WERI-Rb-1 (cell line): ENCODE measurements around the gene SGK1.

Experiments used
- DNase-seq: peaks from one replicate; pipeline ENCODE4 v3.0.0-alpha.2; 2020
- H3K27ac ChIP-seq: fragments of 250-450 bp; sonication (Bioruptor Pico); 2 replicates; pipeline ENCODE4 v1.5.1; 2020; ENCODE audit warnings: mild to moderate bottlenecking, moderate library complexity
- H3K27me3 ChIP-seq: fragments of 250-450 bp; sonication (Bioruptor Pico); 2 replicates; pipeline ENCODE4 v1.5.1; 2021; ENCODE audit warnings: mild to moderate bottlenecking, low read depth, moderate library complexity; ENCODE audit not compliant: insufficient read depth, severe bottlenecking
- H3K36me3 ChIP-seq: fragments of 250-450 bp; sonication (Bioruptor Pico); 2 replicates; pipeline ENCODE4 v1.5.1; 2020; ENCODE audit warnings: mild to moderate bottlenecking, moderate library complexity
- H3K4me3 ChIP-seq: 2 replicates; pipeline ENCODE4 v1.5.1; 2011; ENCODE audit warnings: low read depth, mild to moderate bottlenecking, control low read depth, low read length
- H3K9me3 ChIP-seq: fragments of 250-450 bp; sonication (Bioruptor Pico); 2 replicates; pipeline ENCODE4 v1.5.1; 2021; ENCODE audit warnings: mild to moderate bottlenecking, moderate library complexity; ENCODE audit not compliant: severe bottlenecking
- CTCF ChIP-seq: IDR thresholded peaks from 2 replicates; pipeline ENCODE4 v1.5.1; 2011; ENCODE audit warnings: low read depth, mild to moderate bottlenecking, control low read depth, inconsistent platforms, low read length

SGK1 gene

GRCh38 chr6:134357022-134357487, 39.1 kb upstream of the SGK1 start:
- H3K9me3 ChIP-seq: no peaks in the 10 kb centered on the region
- DNase-seq: no peak
- H3K4me3 ChIP-seq: no peak overlapping the region
- TF ChIP-seq CTCF: no peak
- no peaks in the 10 kb centered on the region for H3K27me3 ChIP-seq
- no peak overlapping the region for H3K27ac ChIP-seq
- H3K36me3 ChIP-seq: no peaks in the 10 kb centered on the region

GRCh38 chr6:134356405-134356804, 38.5 kb upstream of the SGK1 start:
- no peaks in the 10 kb centered on the region for H3K9me3 ChIP-seq
- no peak overlapping the region for H3K4me3 ChIP-seq
- H3K36me3 ChIP-seq: no peaks in the 10 kb centered on the region
- no peak overlapping the region for H3K27ac ChIP-seq
- DNase-seq: no peak
- H3K27me3 ChIP-seq: no peaks in the 10 kb centered on the region
- TF ChIP-seq CTCF: no peak

DNA sequence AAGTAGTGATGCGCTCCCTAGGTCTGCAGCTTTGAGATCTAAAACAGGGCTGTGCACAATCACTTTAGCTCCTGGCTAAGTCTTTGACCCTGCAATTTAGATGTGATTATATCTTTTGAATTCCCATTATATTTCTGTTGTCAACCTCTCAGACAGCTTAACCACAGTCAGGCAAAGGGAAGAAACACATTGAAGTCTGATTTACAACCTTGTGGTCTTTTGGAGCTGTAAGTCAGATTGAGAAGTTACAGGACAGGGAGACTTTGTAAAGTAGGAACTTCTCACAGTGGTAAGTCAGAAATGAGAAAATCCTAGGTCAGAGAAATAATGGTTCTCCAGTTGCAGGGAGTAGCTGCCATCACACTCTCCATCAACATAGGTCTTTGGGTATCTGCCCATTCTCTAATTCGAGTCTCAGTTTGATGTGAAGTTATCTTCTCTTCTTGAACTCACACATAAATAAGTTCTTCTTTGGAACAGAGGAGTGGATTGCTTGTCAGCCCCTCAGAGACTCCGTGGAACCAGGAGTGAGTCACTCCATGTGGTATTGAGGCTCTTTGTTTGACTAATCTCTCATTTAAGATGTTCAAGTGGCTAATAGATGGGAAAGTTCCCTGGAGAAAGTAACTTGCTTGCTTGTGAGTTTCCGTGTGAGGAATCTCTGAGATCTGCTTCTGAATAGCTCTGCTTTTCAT, 35.0 kb upstream of the SGK1 start:
- H3K27me3 ChIP-seq: no peaks in the 10 kb centered on the region
- TF ChIP-seq CTCF: no peak
- no peak for DNase-seq
- H3K27ac ChIP-seq: no peak overlapping the region
- H3K36me3 ChIP-seq: no peaks in the 10 kb centered on the region
- no peaks in the 10 kb centered on the region for H3K9me3 ChIP-seq
- no peak overlapping the region for H3K4me3 ChIP-seq

- Histone ChIP-seq H3K9me3 (no peaks in the 10 kb centered on the region), H3K27ac (no peak overlapping the region), H3K36me3 (no peaks in the 10 kb centered on the region), H3K4me3 (no peak overlapping the region), H3K27me3 (no peaks in the 10 kb centered on the region)
- no peak for TF ChIP-seq CTCF
- DNase-seq: no peak
Observed at GRCh38 chr6:134351615-134352474, 33.9 kb upstream of the SGK1 start.

- DNase-seq: no peak
- H3K36me3 ChIP-seq: no peaks in the 10 kb centered on the region
Observed at GRCh38 chr6:134347885-134348805, 30.2 kb upstream of the SGK1 start.

More at GRCh38 chr6:134347885-134348805, 30.2 kb upstream of the SGK1 start:
- H3K27ac ChIP-seq: no peak overlapping the region
- no peak for TF ChIP-seq CTCF
- H3K4me3 ChIP-seq: no peak overlapping the region
- H3K27me3 ChIP-seq: no peaks in the 10 kb centered on the region
- H3K9me3 ChIP-seq: no peaks in the 10 kb centered on the region
